CD14-positive monocyte (primary cell): ENCODE data around the gene NUAK1. TPM values are rescaled to one million over a fixed set of nuclear protein-coding genes. Genes with fewer than 3 reads are reported as not detected.

Experiments used
- DNase-seq, 3 donors: peaks; one replicate each; pipeline ENCODE4 v3.0.0-alpha.2; 2011 to 2022
- H2AFZ ChIP-seq: 2 replicates; pipeline ENCODE4 v1.6.0; 2012; ENCODE audit warnings: mild to moderate bottlenecking, low read depth, low read length, inconsistent platforms; ENCODE audit not compliant: insufficient read depth, poor library complexity, severe bottlenecking
- H3K27ac ChIP-seq, 2 donors: 1 replicate in 1 of 2; 2 replicates in 1 of 2; pipeline ENCODE4 v1.5.1; 2012 to 2013; ENCODE audit warnings: low read length in 2 of 2, control low read depth in 1 of 2, inconsistent platforms in 1 of 2, low read depth in 1 of 2, mild to moderate bottlenecking in 1 of 2
- H3K27me3 ChIP-seq, 2 donors: one replicate each; pipeline versions ENCODE4 v1.6.0 to v1.6.1; 2011 to 2013; ENCODE audit warnings: low read length in 2 of 2; ENCODE audit not compliant: control insufficient read depth in 2 of 2, insufficient read depth in 2 of 2
- H3K36me3 ChIP-seq, 2 donors: replicated peaks in 1 of 2; 1 replicate in 1 of 2; 2 replicates in 1 of 2; pipeline versions ENCODE4 v1.5.1 to v1.6.1; 2012 to 2013; ENCODE audit warnings: low read length in 2 of 2, control low read depth in 1 of 2, inconsistent platforms in 1 of 2, mild to moderate bottlenecking in 1 of 2; ENCODE audit not compliant: insufficient read depth in 2 of 2, control insufficient read depth in 1 of 2
- H3K4me1 ChIP-seq, 2 donors: 1 replicate in 1 of 2; 2 replicates in 1 of 2; pipeline versions ENCODE4 v1.5.1 to v1.6.1; 2012 to 2013; ENCODE audit warnings: low read length in 2 of 2, control low read depth in 1 of 2, inconsistent platforms in 1 of 2, mild to moderate bottlenecking in 1 of 2, moderate library complexity in 1 of 2; ENCODE audit not compliant: insufficient read depth in 2 of 2, control insufficient read depth in 1 of 2
- H3K4me2 ChIP-seq: replicated peaks from 2 replicates; pipeline ENCODE3; 2012; ENCODE audit warnings: low read length, moderate library complexity, mild to moderate bottlenecking; ENCODE audit not compliant: poor library complexity, severe bottlenecking; ENCODE audit errors: extremely low read depth
- H3K4me3 ChIP-seq, 3 experiments: fragments of 200-600 bp in 1 of 3; sonication (generic) in 1 of 3; replicated peaks in 1 of 3; 1 replicate in 2 of 3; 2 replicates in 1 of 3; pipeline ENCODE4 v1.5.1; 2011 to 2013; ENCODE audit warnings: low read length in 3 of 3, mild to moderate bottlenecking in 3 of 3, control low read depth in 2 of 3, low read depth in 2 of 3, inconsistent platforms in 1 of 3, moderate library complexity in 1 of 3
- H3K79me2 ChIP-seq: 2 replicates; pipeline ENCODE4 v1.6.0; 2012; ENCODE audit warnings: mild to moderate bottlenecking, control low read depth, inconsistent platforms, low read length, moderate library complexity; ENCODE audit not compliant: insufficient read depth
- H3K9ac ChIP-seq: 2 replicates; pipeline ENCODE4 v1.6.0; 2017; ENCODE audit warnings: low read length, mild to moderate bottlenecking; ENCODE audit not compliant: insufficient read depth, poor library complexity, severe bottlenecking
- H3K9me3 ChIP-seq, 2 donors: replicated peaks in 1 of 2; 1 replicate in 1 of 2; 2 replicates in 1 of 2; pipeline versions ENCODE4 v1.5.1 to v1.6.1; 2012 to 2013; ENCODE audit warnings: low read length in 2 of 2, control low read depth in 1 of 2; ENCODE audit not compliant: control insufficient read depth in 1 of 2, insufficient read depth in 1 of 2
- H4K20me1 ChIP-seq: 2 replicates; pipeline ENCODE4 v1.6.0; 2012; ENCODE audit warnings: mild to moderate bottlenecking, low read length, control low read depth, moderate library complexity; ENCODE audit not compliant: insufficient read depth
- H3K27ac Mint-ChIP-seq, 7 donors: one replicate each; pipeline ENCODE4 v1.8.0; 2020; ENCODE audit warnings: mild to moderate bottlenecking in 7 of 7, mixed read lengths in 7 of 7, moderate library complexity in 6 of 7, inconsistent platforms in 2 of 7
- H3K27me3 Mint-ChIP-seq, 3 donors: one replicate each; pipeline ENCODE4 v1.8.0; 2021 to 2022; ENCODE audit warnings: low read depth in 3 of 3, mild to moderate bottlenecking in 3 of 3, mixed read lengths in 3 of 3, moderate library complexity in 3 of 3, inconsistent platforms in 1 of 3
- H3K36me3 Mint-ChIP-seq, 2 donors: one replicate each; pipeline ENCODE4 v1.8.0; 2020; ENCODE audit warnings: mixed read lengths in 2 of 2, inconsistent platforms in 1 of 2, mild to moderate bottlenecking in 1 of 2
- H3K4me1 Mint-ChIP-seq: one replicate; pipeline ENCODE4 v1.8.0; 2020; ENCODE audit warnings: mild to moderate bottlenecking, mixed read lengths
- H3K4me3 Mint-ChIP-seq, 2 donors: one replicate each; pipeline ENCODE4 v1.8.0; 2020; ENCODE audit warnings: mild to moderate bottlenecking in 2 of 2, mixed read lengths in 2 of 2, moderate library complexity in 1 of 2
- H3K9me3 Mint-ChIP-seq, 7 donors: one replicate each; pipeline ENCODE4 v1.8.0; 2020 to 2022; ENCODE audit warnings: mixed read lengths in 7 of 7, mild to moderate bottlenecking in 6 of 7, moderate library complexity in 6 of 7, inconsistent platforms in 2 of 7
- WGBS: methylation state at CpG from one replicate; pipeline ENCODE4 v1.1.5; 2013; ENCODE audit warnings: missing lambda C conversion rate; ENCODE audit not compliant: insufficient coverage; 5-methylcytosine and 5-hydroxymethylcytosine counted together
- intact Hi-C, 2 donors: fragments of 100-400 bp; cut with micrococcal nuclease; formaldehyde crosslinking; loops; one replicate each; pipeline versions ENCODE4 v1.15.0 to v1.15.1; 2023
- polyA plus RNA-seq, 3 donors: library from polyadenylated mRNA; depleted of rRNA in 1 of 3; unstranded in 2 of 3; stranded (reverse) in 1 of 3; fragments of 300-500 nt in 2 of 3; fragments of >200 nt in 1 of 3; fragmentation: Illumina TruSeq in 2 of 3; gene quantifications; 1 replicate in 2 of 3; 2 replicates in 1 of 3; pipeline ENCODE4 v1.2.3, GENCODE V29; 2012 to 2021
- TF ChIP-seq, protein P1 (sequence below): fragments of 200-600 bp; IDR thresholded peaks from one replicate; pipeline ENCODE4 v1.8.0; 2022; ENCODE audit warnings: antibody characterized with exemption, mild to moderate bottlenecking

The NUAK1 gene
- polyA plus RNA-seq, 3 donors: not detected

DNA sequence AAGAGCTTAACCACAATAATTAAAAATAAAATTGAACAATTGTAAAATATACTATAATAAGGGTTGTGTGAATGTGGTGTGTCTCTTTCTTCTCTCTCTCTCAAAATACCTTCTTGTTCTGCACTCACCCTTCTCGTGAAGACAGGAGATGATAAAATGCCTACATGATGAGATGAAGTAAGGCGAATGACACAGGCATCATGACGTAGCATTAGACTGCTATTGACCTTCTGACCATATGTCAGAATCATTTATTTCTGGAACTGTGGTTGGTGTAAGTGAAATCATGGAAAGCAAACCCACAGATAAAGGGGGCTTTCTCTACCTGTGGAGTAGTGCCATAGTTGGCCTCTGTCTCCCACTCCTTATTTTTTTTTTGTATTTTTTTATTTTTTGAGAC lies 37.8 kb upstream of the NUAK1 start:
- no CpG with 5 or more reads among the region's 3 CpGs for WGBS
- no peaks in the 10 kb centered on the region for H3K4me1 Mint-ChIP-seq
- DNase-seq: no peak
- no peak overlapping the region for H3K27ac ChIP-seq
- H3K4me3 ChIP-seq: no peak overlapping the region
- H3K4me3 Mint-ChIP-seq: no peak overlapping the region
- H3K9ac ChIP-seq: no peak overlapping the region
- no peak overlapping the region for H3K4me2 ChIP-seq
- H3K27ac Mint-ChIP-seq: no peak overlapping the region
- intact Hi-C loops: no loop called here
- H4K20me1 ChIP-seq: no peaks in the 10 kb centered on the region
- no peak overlapping the region for H2AFZ ChIP-seq
- H3K27me3 Mint-ChIP-seq: peaks cover 3 to 8% (median 5%) of the 10 kb centered on the region in 3 donors
- H3K79me2 ChIP-seq: no peaks in the 10 kb centered on the region
- H3K9me3 ChIP-seq: no peaks in the 10 kb centered on the region
- no peaks in the 10 kb centered on the region for H3K36me3 ChIP-seq
- TF ChIP-seq, protein P1, sequence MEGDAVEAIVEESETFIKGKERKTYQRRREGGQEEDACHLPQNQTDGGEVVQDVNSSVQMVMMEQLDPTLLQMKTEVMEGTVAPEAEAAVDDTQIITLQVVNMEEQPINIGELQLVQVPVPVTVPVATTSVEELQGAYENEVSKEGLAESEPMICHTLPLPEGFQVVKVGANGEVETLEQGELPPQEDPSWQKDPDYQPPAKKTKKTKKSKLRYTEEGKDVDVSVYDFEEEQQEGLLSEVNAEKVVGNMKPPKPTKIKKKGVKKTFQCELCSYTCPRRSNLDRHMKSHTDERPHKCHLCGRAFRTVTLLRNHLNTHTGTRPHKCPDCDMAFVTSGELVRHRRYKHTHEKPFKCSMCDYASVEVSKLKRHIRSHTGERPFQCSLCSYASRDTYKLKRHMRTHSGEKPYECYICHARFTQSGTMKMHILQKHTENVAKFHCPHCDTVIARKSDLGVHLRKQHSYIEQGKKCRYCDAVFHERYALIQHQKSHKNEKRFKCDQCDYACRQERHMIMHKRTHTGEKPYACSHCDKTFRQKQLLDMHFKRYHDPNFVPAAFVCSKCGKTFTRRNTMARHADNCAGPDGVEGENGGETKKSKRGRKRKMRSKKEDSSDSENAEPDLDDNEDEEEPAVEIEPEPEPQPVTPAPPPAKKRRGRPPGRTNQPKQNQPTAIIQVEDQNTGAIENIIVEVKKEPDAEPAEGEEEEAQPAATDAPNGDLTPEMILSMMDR: no peak
- H3K4me1 ChIP-seq: no peaks in the 10 kb centered on the region
- H3K9me3 Mint-ChIP-seq: no peaks in the 10 kb centered on the region
- peaks cover 0 to 2% of the 10 kb centered on the region in 2 donors for H3K27me3 ChIP-seq
- H3K36me3 Mint-ChIP-seq: no peaks in the 10 kb centered on the region

DNA sequence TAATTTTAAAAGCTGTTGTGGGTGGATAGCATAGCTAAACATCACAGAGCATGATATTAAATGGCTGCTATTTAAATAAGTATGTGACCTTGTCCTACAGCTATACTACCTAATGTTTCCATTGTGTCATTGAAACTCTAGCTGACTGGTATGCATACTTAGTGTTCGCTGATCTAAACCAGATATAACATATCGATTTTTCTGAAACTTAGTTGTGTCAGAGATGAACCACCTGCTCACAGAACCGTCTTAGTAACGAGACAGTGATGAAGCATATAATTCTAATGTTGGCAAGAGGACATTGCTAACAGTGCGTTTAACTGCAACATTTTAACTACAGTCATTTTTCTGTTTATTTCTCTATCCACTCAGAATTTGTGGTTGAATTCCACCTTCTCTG lies 36.1 kb upstream of the NUAK1 start:
- intact Hi-C loops: no loop called here
- Mint-ChIP-seq H3K4me3 (no peak overlapping the region), H3K4me1 (no peaks in the 10 kb centered on the region), H3K36me3 (no peaks in the 10 kb centered on the region), H3K9me3 (peaks cover 0 to 1% (median 0%) of the 10 kb centered on the region in 7 donors), H3K27me3 (peaks cover 3 to 10% (median 8%) of the 10 kb centered on the region in 3 donors), H3K27ac (no peak overlapping the region)
- TF ChIP-seq, protein P1: no peak
- Histone ChIP-seq H3K9ac (no peak overlapping the region), H3K4me1 (no peaks in the 10 kb centered on the region), H3K4me3 (no peak overlapping the region), H3K36me3 (no peaks in the 10 kb centered on the region), H4K20me1 (no peaks in the 10 kb centered on the region), H3K27me3 (peaks cover 0 to 2% of the 10 kb centered on the region in 2 donors), H3K9me3 (no peaks in the 10 kb centered on the region), H3K4me2 (no peak overlapping the region), H3K79me2 (no peaks in the 10 kb centered on the region), H3K27ac (no peak overlapping the region), H2AFZ (no peak overlapping the region)
- DNase-seq: no peak
- WGBS: 90% methylated on average over 2 of the region's 5 CpGs
